Nucleus accumbens (tissue), 56 donors: Measurements from ENCODE around the gene ADARB2.
"Not testable (repeated sequence)": the region's sequence is repeated elsewhere in the genome, so short reads cannot be mapped to it uniquely, and the experiment has no call there.

Experiments
- DNase-seq, 56 donors: peaks; one replicate each; lab custom pipeline; 2025; lab: John Stamatoyannopoulos, UW

ADARB2 gene

GRCh38 chr10:1367938-1368841, 369.1 kb downstream of the ADARB2 start:
- no peak for DNase-seq

DNA sequence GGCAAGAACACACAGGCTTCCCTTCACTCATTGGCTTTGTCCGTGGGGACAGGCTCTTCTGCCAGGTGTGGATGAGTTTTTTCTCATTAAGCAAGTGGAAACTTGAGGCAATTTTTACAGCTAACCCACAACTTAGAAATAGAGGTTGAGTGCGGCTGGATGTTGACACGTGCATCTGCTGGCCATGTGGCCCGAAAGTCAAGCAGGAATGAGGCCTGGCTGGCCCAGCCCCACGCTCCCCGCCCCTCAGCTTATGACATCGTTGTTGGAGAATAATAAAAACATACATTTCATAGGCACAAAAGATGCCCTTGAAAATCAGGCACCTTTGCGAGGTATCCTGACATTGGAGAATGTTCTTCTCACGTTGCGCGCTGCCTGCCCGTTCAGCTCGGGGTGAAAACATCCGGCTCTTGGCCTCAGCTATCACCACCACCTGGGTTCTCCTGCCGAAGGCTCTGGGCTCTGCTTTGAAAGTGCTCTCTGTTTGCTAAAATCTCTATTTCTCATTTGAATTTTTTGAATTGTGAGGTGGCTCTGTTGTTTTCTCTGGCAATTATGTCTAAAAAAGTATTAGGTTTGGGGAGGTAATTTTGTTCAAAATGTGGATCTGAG, 370.4 kb downstream of the ADARB2 start:
- DNase-seq, result no peak

DNA sequence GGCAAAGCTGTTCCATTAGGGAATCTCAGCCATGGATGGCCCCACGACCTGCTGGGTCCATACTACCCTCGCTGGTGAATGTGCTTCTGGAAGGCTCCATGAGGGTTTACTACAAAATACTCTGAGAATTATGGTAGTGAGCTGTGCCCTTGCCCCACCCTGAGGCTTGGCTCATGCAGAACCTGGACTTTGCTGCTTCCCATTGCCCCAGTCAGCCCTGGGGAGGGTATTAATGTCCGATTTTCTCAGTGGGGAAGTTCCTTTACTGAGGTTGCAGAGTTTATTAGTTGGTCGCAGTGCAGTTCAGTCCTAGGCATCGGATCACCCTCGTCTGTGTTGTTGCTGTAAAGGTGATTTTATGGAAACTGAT, 371.0 kb downstream of the ADARB2 start:
- DNase-seq, result no peak

DNA sequence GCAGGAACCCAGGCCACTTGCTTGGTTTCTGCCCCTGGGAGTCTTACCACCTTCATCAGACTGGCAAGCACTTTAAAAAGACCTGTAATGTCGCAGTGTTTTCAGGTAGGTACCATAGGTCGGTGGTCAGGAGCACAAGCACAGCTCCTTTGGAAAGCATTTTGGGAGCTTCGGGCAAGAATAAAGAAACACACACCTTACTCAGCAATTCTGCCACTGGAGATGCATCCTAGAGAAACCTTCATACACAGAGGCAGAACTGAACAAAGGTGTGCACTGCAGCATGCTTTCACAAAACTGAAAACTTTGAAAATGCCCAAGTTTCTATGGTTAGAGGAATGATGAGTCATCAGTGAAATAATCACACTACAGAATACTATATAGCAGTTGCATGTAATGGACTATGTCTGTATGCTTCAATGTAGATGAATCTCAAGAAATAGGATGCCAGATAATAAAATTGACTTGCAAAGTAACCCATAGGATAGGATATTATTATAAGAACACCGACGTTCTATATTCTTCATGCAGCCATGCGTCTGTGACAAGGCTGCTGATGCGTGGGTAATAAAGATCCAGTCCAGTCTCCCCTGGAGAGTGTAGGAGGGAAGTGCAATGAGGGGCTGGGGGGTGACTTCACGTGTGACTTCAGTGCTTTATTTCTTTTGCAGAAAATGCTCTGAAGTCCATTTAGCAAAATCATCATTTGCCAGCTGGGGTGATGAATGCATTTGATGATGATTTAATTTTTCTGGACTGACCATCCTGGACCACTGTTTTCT, 371.6 kb downstream of the ADARB2 start:
- no peak for DNase-seq

DNA sequence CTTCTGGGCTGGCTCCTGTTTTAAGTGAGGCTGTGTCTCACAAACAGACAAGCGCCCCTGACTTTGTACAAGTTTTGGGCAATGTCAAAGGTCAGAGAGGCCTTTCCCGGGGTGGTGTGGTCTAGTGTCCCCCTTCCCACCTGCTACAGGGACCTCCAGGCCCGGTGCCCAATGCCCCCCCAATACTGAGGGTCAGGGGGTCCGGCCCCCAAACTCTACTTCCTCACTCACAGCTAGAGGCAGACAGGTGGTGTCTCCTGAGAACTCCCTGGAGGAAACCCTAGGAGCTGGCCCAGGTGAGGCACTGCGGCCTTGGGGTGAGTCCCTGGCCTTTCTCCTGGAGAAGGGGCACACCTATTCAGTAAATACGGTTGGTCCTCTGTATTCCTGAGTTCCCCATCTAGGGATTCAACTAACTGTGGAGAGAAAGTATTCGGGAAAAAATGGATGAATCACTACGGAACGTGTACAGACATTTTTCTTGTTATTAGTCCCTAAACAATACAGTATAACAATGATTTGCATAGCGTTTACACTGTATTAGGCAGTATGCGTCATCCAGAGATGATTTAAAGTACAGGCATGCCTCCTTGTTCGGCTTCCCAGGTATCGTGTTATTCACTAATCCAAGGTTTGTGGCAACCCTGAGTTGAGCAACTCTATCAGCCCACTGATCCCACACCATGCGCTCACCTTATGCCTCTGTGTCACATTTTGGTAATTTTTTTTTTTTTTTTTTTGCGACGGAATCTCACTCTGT, 373.0 kb downstream of the ADARB2 start:
- no peak for DNase-seq

- no peak for DNase-seq
These were observed 373.7 kb downstream of the ADARB2 start for GRCh38 chr10:1363446-1364121.

DNA sequence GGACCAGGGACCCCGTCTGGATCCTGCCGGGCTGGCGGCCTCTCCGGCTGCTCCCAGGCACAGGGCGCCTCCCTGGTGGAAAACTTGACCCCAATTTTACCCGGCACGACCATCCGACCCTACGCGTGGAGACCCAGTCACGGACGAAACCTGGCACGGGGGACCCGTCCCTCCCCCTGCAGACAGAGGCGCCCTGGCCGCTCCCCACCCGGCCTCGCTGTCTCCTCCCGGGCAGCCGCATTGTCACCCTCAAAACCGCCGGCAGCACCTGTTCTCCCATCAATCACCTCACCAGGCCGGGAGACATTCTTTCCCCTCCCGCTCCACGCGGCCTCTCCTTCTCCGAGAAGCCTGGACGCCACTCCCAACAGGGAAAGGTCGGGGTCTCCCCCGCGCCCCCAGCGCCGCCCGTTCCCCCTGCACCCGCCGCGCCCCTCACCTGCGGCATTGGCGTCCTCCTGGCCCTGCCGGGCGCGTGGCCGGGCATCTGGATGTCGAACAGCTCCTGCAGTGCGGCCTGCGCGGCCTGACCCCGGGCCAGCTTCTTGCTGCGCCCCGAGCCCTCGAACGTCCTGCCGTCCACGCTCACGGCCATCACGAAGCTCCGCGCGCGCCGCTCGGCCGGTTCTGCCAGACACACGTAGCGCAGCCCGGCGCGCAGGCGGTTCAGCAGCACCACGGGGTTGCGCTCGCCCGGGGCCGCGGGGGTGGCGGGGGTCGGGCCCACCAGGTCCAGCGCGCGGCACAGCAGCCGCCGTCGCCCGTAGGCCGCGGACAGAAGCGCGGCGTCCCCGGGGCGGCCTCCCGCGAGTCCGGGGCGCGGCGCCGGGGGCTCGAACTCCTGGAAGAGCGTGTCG, 374.5 kb downstream of the ADARB2 start:
- DNase-seq, result no peak

GRCh38 chr10:1361411-1362105, 375.8 kb downstream of the ADARB2 start:
- no peak for DNase-seq

GRCh38 chr10:1360558-1361164, 376.7 kb downstream of the ADARB2 start:
- no peak for DNase-seq

DNA sequence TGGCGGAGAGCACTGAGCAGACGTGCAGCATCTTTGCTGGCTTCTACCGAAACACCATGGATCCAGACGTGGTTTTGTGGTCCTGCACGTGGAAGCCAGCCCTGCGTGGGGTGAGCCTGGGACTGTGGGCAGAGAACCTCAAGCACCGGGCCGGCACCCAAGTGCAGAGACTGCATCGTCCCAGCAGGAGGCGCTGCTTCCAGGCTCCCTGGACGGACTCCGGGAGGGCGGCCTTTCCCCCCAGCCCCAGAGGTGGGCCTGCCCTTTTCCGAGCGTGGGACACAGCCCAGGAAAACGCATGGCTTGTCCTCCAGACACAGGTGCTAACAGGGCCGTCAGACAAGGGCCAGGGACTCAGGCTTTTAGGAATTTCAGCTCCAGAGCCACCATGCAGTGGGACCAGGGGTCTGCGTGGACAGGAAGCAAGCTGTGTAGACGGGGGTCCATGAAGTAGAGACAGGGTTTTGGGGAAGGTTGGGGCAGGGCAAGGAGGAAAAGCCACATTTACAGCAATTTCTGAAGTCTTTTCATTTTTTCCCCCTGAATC, 377.2 kb downstream of the ADARB2 start:
- DNase-seq, result no peak

DNA sequence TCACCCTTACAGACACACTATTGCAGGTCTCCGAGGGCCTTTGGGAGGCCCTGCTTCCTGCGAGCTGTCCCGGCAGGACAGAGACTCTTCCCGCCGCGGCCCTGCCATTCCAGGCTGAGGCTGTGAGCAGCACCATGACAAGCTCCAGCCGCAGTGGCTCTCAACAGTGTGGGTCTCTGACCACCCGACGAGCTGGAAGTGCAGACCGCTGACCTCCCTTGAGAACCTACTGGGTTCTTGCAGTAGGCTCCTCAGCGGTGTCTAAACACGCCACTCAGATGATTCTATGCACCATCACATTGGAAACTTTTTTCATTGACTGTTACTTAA, 377.7 kb downstream of the ADARB2 start:
- no peak for DNase-seq

- no peak for DNase-seq
These were observed 378.3 kb downstream of the ADARB2 start for GRCh38 chr10:1358860-1359625.

DNA sequence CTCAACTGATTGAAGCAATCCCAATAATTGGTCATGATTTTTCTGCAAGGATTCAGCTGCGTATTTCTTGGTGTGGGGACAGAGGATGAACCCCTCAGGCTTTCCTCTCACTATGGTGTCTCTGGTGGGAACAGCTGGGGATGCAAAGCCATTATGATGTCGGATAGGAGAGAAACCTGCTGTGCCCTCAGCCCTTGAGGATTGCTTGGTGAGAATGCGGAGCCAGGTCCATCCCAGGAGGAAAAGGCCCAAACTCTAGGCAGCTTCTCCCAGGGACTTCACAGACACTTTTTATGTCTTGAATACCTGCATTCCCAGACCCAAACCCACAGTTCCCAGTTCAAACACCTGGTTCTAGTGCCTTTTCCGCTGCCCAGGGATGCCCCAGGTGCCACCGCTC, 379.2 kb downstream of the ADARB2 start:
- DNase-seq, result no peak

DNA sequence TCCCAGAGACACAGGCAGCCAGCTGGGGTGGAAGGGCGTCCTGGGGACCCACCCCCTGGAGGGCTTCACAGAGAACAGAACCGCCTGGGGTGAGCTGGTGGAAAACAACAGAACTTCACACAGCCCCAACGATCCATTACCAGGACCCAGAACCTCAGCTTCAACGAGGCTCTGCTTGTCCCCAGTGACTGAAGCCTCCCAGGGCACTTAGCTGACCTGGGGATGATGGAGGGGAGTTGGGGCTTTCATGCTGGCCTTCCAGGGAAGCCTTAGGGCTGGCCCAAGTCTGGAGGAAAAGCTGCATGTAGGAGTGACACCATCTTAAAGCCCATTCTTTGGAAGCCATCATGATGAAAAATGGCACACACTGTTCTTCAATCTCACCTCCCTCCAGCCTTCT, 381.0 kb downstream of the ADARB2 start:
- no peak for DNase-seq

DNA sequence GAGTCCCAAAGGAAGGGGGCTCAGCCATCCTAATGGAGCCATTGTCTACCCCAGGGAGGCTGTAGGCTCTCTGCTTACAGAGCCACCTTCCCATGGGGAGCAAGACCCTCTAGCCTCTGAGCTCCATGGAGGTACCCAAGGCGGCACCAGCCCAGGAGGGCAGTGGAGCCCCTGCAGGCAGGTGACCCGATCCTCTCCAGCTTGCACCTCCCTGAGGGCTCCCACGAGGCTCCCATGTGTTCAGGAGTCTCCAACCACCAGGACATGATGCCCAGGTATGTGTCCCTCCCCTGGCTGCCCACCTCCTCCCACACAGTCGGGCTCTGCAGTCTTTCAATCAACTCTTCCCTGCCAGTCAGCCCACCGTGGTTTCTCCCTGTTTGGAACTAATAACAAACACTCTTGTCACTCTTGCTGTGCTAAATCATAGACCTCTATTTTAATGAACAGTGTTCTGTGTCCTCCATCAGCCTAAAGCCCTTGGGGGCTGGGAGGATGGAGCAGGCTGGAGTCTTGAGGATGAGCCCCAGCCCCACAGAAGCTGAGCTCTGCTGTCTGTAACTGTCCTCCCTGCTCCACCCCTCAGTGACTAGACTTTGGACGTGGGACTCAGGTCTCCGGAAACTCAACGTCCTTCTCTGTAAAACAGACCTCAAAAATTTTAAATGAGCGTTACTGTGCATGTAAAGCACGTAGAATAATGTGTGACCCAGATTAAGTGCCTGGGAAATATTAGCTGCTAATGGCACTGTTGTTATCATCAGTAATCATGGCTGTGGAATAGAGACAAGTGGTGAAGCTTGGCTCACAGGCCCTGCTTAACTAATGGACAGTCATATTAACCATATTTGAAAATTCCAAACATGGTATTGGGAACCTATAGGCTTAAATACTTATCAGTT, 382.3 kb downstream of the ADARB2 start:
- no peak for DNase-seq

DNA sequence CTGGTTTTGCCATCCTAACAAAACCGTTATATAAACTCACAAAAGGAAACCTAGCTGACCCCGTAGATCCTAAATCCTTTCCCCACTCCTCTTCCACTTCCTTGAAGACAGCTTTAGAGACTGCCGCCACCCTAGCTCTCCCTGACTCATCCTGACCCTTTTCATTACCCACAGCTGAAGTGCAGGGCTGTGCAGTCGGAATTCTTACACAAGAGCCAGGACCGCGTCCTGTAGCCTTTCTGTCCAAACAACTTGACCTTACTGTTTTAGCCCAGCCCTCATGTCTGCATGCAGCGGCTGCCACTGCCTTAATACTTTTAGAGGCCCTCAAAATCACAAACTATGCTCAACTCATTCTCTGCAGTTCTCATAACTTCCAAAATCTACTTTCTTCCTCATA, 385.0 kb downstream of the ADARB2 start:
- not testable (repeated sequence) for DNase-seq
